H9 (cell line): ENCODE results near the gene TSPOAP1. TPM values are rescaled to one million over a fixed set of nuclear protein-coding genes. Genes with fewer than 3 reads are reported as not detected.

ENCODE experiments used
- DNase-seq: peaks from one replicate; pipeline ENCODE4 v3.0.0-alpha.2; 2017
- H2AFZ ChIP-seq: one replicate; pipeline ENCODE4 v1.6.1; 2013; ENCODE audit warnings: mild to moderate bottlenecking, low read length, control low read depth, moderate library complexity
- H2AK5ac ChIP-seq: 2 replicates; pipeline ENCODE4 v1.6.1; 2013; ENCODE audit warnings: low read length, control low read depth, mixed read lengths; ENCODE audit not compliant: insufficient read length
- H2BK120ac ChIP-seq: one replicate; pipeline ENCODE4 v1.6.1; 2013; ENCODE audit warnings: low read depth, mild to moderate bottlenecking, low read length, control low read depth, inconsistent platforms; ENCODE audit not compliant: poor library complexity, severe bottlenecking
- H2BK12ac ChIP-seq: 2 replicates; pipeline ENCODE4 v1.6.1; 2013; ENCODE audit warnings: low read length, control low read depth, mixed read lengths, low read depth; ENCODE audit not compliant: insufficient read length
- H2BK15ac ChIP-seq: 2 replicates; pipeline ENCODE4 v1.6.1; 2013; ENCODE audit warnings: low read depth, low read length, control low read depth
- H2BK20ac ChIP-seq: one replicate; pipeline ENCODE4 v1.6.1; 2013; ENCODE audit warnings: low read depth, mild to moderate bottlenecking, low read length, control low read depth, inconsistent platforms; ENCODE audit not compliant: poor library complexity, severe bottlenecking
- H2BK5ac ChIP-seq: 2 replicates; pipeline ENCODE4 v1.6.1; 2013; ENCODE audit warnings: low read length, control low read depth, mixed read lengths; ENCODE audit not compliant: insufficient read length
- H3K14ac ChIP-seq: 2 replicates; pipeline ENCODE4 v1.6.1; 2013; ENCODE audit warnings: low read length, control low read depth; ENCODE audit not compliant: insufficient read depth
- H3K18ac ChIP-seq: 2 replicates; pipeline ENCODE4 v1.6.1; 2013; ENCODE audit warnings: low read depth, mild to moderate bottlenecking, mixed read lengths, low read length, control low read depth; ENCODE audit not compliant: insufficient read length
- H3K23ac ChIP-seq: 2 replicates; pipeline ENCODE4 v1.6.1; 2013; ENCODE audit warnings: low read length, control low read depth, mixed read lengths, low read depth; ENCODE audit not compliant: insufficient read length
- H3K23me2 ChIP-seq: 2 replicates; pipeline ENCODE4 v1.6.1; 2013; ENCODE audit warnings: low read depth, mild to moderate bottlenecking, mixed read lengths, low read length, control low read depth; ENCODE audit not compliant: insufficient read length, poor library complexity, severe bottlenecking
- H3K27ac ChIP-seq: 2 replicates; pipeline ENCODE4 v1.5.1; 2013; ENCODE audit warnings: low read length, control low read depth, mixed read lengths, low read depth; ENCODE audit not compliant: insufficient read length
- H3K27me3 ChIP-seq: 2 replicates; pipeline ENCODE4 v1.6.1; 2013; ENCODE audit warnings: low read length, control low read depth, inconsistent platforms; ENCODE audit not compliant: insufficient read depth
- H3K4ac ChIP-seq: 2 replicates; pipeline ENCODE4 v1.6.1; 2013; ENCODE audit warnings: low read depth, mild to moderate bottlenecking, control low read depth, inconsistent platforms, low read length, moderate library complexity
- H3K4me1 ChIP-seq: 2 replicates; pipeline ENCODE4 v1.6.1; 2013; ENCODE audit warnings: low read length, control low read depth, inconsistent platforms; ENCODE audit not compliant: insufficient read depth
- H3K4me2 ChIP-seq: 2 replicates; pipeline ENCODE4 v1.6.1; 2013; ENCODE audit warnings: low read length, control low read depth, mixed read lengths; ENCODE audit not compliant: insufficient read length, insufficient read depth
- H3K56ac ChIP-seq: 2 replicates; pipeline ENCODE4 v1.6.1; 2013; ENCODE audit warnings: low read depth, mild to moderate bottlenecking, mixed read lengths, low read length, control low read depth; ENCODE audit not compliant: insufficient read length
- H3K79me1 ChIP-seq: 2 replicates; pipeline ENCODE4 v1.6.1; 2013; ENCODE audit warnings: low read depth, mild to moderate bottlenecking, moderate library complexity, low read length, control low read depth, inconsistent platforms; ENCODE audit not compliant: insufficient read depth, poor library complexity, severe bottlenecking
- H3K79me2 ChIP-seq: 2 replicates; pipeline ENCODE4 v1.6.1; 2013; ENCODE audit warnings: low read length, control low read depth, inconsistent platforms; ENCODE audit not compliant: insufficient read depth
- H3K9ac ChIP-seq: 2 replicates; pipeline ENCODE4 v1.6.1; 2013; ENCODE audit warnings: low read length, control low read depth, mixed read lengths; ENCODE audit not compliant: insufficient read length; ENCODE audit errors: extremely low read depth
- H3K9me3 ChIP-seq: one replicate; pipeline ENCODE4 v1.6.1; 2013; ENCODE audit warnings: low read depth, low read length, inconsistent platforms; ENCODE audit not compliant: control insufficient read depth
- H3T11ph ChIP-seq: one replicate; pipeline ENCODE4 v1.6.1; 2013; ENCODE audit warnings: mild to moderate bottlenecking, low read length, control low read depth, inconsistent platforms
- H4K20me1 ChIP-seq: one replicate; pipeline ENCODE4 v1.6.1; 2013; ENCODE audit not compliant: control insufficient read depth, insufficient read length, insufficient read depth
- H4K5ac ChIP-seq: 2 replicates; pipeline ENCODE4 v1.6.1; 2013; ENCODE audit warnings: low read depth, mild to moderate bottlenecking, mixed read lengths, low read length, control low read depth; ENCODE audit not compliant: insufficient read length
- H4K8ac ChIP-seq: replicated peaks from 2 replicates; pipeline ENCODE4 v1.6.1; 2013; ENCODE audit warnings: low read length, control low read depth, mixed read lengths, low read depth; ENCODE audit not compliant: insufficient read length
- H4K91ac ChIP-seq: 2 replicates; pipeline ENCODE4 v1.6.1; 2013; ENCODE audit warnings: low read depth, mild to moderate bottlenecking, moderate library complexity, mixed read lengths, low read length, control low read depth; ENCODE audit not compliant: insufficient read length
- H3K27ac Mint-ChIP-seq, 3 experiments: 2 replicates in 2 of 3; 3 replicates in 1 of 3; pipeline ENCODE4 v1.8.0; 2020 to 2021; ENCODE audit warnings: mixed read lengths in 3 of 3, mild to moderate bottlenecking in 1 of 3, moderate library complexity in 1 of 3
- H3K27me3 Mint-ChIP-seq: 2 replicates; pipeline ENCODE4 v1.8.0; 2021; ENCODE audit warnings: low read depth, mild to moderate bottlenecking, moderate library complexity, mixed read lengths
- H3K36me3 Mint-ChIP-seq, 3 experiments: 2 replicates in 2 of 3; 3 replicates in 1 of 3; pipeline ENCODE4 v1.8.0; 2020 to 2021; ENCODE audit warnings: low read depth in 3 of 3, mixed read lengths in 3 of 3; ENCODE audit not compliant: insufficient read depth in 1 of 3
- H3K4me1 Mint-ChIP-seq, 2 experiments: 2 replicates each; pipeline ENCODE4 v1.8.0; 2020; ENCODE audit warnings: mixed read lengths in 2 of 2
- H3K4me3 Mint-ChIP-seq, 2 experiments: 2 replicates in 1 of 2; 3 replicates in 1 of 2; pipeline ENCODE4 v1.8.0; 2020 to 2021; ENCODE audit warnings: mild to moderate bottlenecking in 2 of 2, mixed read lengths in 2 of 2, moderate library complexity in 1 of 2
- H3K9me3 Mint-ChIP-seq, 2 experiments: 2 replicates in 1 of 2; 3 replicates in 1 of 2; pipeline ENCODE4 v1.8.0; 2020; ENCODE audit warnings: mild to moderate bottlenecking in 2 of 2, mixed read lengths in 2 of 2, moderate library complexity in 1 of 2
- CTCF ChIP-seq: fragments of 200-600 bp; sonication (generic); conservative IDR thresholded peaks from 3 replicates; pipeline ENCODE4 v1.8.0; 2021; ENCODE audit warnings: antibody characterized with exemption, mild to moderate bottlenecking
- WGBS: extraction: QIAGEN DNeasy Blood & Tissue Kit; methylation state at CpG from one replicate; pipeline ENCODE4 v1.1.7; 2013; ENCODE audit warnings: missing lambda C conversion rate, low lambda C conversion rate, mixed read lengths; ENCODE audit not compliant: insufficient read length; ENCODE audit errors: extremely low coverage; 5-methylcytosine and 5-hydroxymethylcytosine counted together
- total RNA-seq: library from RNA; stranded (reverse); gene quantifications from 2 replicates; pipeline ENCODE4 v1.2.1, GENCODE V29; 2021

Gene TSPOAP1
- total RNA-seq, 1 experiment from 2014 or later = 17.3 TPM

- Histone ChIP-seq H4K20me1 (no peaks in the 10 kb centered on the region), H2BK12ac (no peak overlapping the region), H3K4me1 (peaks cover 11% of the 10 kb centered on the region; the same call in 1 of the 2 replicates), H3K14ac (no peak overlapping the region), H3K23ac (no peak overlapping the region), H2BK20ac (no peak overlapping the region), H3K23me2 (no peaks in the 10 kb centered on the region), H3K56ac (no peak overlapping the region), H3K27ac (no peak overlapping the region), H4K91ac (no peak overlapping the region), H3K4me2 (no peak overlapping the region), H3K79me2 (no peaks in the 10 kb centered on the region), H3K27me3 (no peaks in the 10 kb centered on the region), H2BK5ac (no peak overlapping the region), H2BK15ac (no peak overlapping the region), H2AK5ac (no peak overlapping the region), H3K9me3 (no peaks in the 10 kb centered on the region), H4K5ac (no peak overlapping the region), H3K79me1 (no peaks in the 10 kb centered on the region), H2BK120ac (no peak overlapping the region), H2AFZ (no peak overlapping the region), H3T11ph (no peak overlapping the region), H3K9ac (no peak overlapping the region), H3K4ac (no peak overlapping the region), H3K18ac (no peak overlapping the region), H4K8ac (no peak overlapping the region)
- H3K27ac Mint-ChIP-seq = 0 out of 7 replicates have a peak overlapping the region, but pooled peaks of 1 of the 3 experiments have one; percentile 48
- TF ChIP-seq CTCF = no peak
- H3K9me3 Mint-ChIP-seq = no peaks in the 10 kb centered on the region
- no CpG with 5 or more reads among the region's 21 CpGs for WGBS
- H3K4me1 Mint-ChIP-seq = peaks cover 45 to 58% of the 10 kb centered on the region in 2 experiments
- H3K4me3 Mint-ChIP-seq = no peak overlapping the region
- H3K27me3 Mint-ChIP-seq = peaks cover 8% of the 10 kb centered on the region
- H3K36me3 Mint-ChIP-seq = no peaks in the 10 kb centered on the region
- peak; percentile 30 for DNase-seq
Measured at GRCh38 chr17:58332778-58333735, 4.5 kb upstream of the TSPOAP1 start.
